HUES48 (cell line): Measurements from ENCODE around the gene CYSRT1.

Experiments used
- H3K27ac ChIP-seq: one replicate; pipeline ENCODE4 v1.7.0; 2013; ENCODE audit warnings: low read depth, low read length, inconsistent platforms
- H3K27me3 ChIP-seq: 2 replicates; pipeline ENCODE4 v1.6.1; 2013; ENCODE audit warnings: mild to moderate bottlenecking, low read length; ENCODE audit not compliant: control insufficient read depth, insufficient read depth
- H3K36me3 ChIP-seq: 2 replicates; pipeline ENCODE4 v1.6.1; 2013; ENCODE audit warnings: low read length; ENCODE audit not compliant: control insufficient read depth, insufficient read depth
- H3K4me1 ChIP-seq: 2 replicates; pipeline ENCODE4 v1.6.1; 2013; ENCODE audit warnings: mild to moderate bottlenecking, low read length; ENCODE audit not compliant: control insufficient read depth, insufficient read depth
- H3K4me3 ChIP-seq: 2 replicates; pipeline ENCODE4 v1.5.1; 2013; ENCODE audit warnings: mild to moderate bottlenecking, low read depth, low read length
- H3K9ac ChIP-seq: 2 replicates; pipeline ENCODE4 v1.6.1; 2013; ENCODE audit warnings: mild to moderate bottlenecking, low read depth, low read length, moderate library complexity
- H3K9me3 ChIP-seq: 2 replicates; pipeline ENCODE4 v1.6.1; 2013; ENCODE audit warnings: low read length; ENCODE audit not compliant: control insufficient read depth, insufficient read depth

Gene CYSRT1

GRCh38 chr9:137228506-137228967, 3.6 kb downstream of the CYSRT1 start:
- Histone ChIP-seq H3K4me3 (no peak overlapping the region), H3K27ac (no peak overlapping the region), H3K36me3 (no peaks in the 10 kb centered on the region), H3K27me3 (no peaks in the 10 kb centered on the region), H3K4me1 (peaks cover 3% of the 10 kb centered on the region; the same call in 1 of the 2 replicates), H3K9me3 (no peaks in the 10 kb centered on the region), H3K9ac (no peak overlapping the region)

- Histone ChIP-seq H3K4me1 (no peaks in the 10 kb centered on the region), H3K9ac (no peak overlapping the region), H3K9me3 (no peaks in the 10 kb centered on the region), H3K36me3 (no peaks in the 10 kb centered on the region), H3K27ac (no peak overlapping the region), H3K27me3 (no peaks in the 10 kb centered on the region), H3K4me3 (no peak overlapping the region)
These were observed 4.3 kb downstream of the CYSRT1 start for GRCh38 chr9:137228968-137229896.

- Histone ChIP-seq H3K27ac (no peak overlapping the region), H3K4me3 (no peak overlapping the region), H3K9ac (no peak overlapping the region), H3K9me3 (no peaks in the 10 kb centered on the region), H3K27me3 (no peaks in the 10 kb centered on the region), H3K36me3 (no peaks in the 10 kb centered on the region), H3K4me1 (no peaks in the 10 kb centered on the region)
These were observed 5.1 kb downstream of the CYSRT1 start for GRCh38 chr9:137229903-137230704.

- Histone ChIP-seq H3K9ac (no peak within 1 kb of the TSS), H3K9me3 (no peaks in the 10 kb centered on the region), H3K36me3 (no peaks in the 10 kb centered on the region), H3K4me3 (no peak within 1 kb of the TSS), H3K27ac (no peak within 1 kb of the TSS), H3K4me1 (no peaks in the 10 kb centered on the region), H3K27me3 (no peaks in the 10 kb centered on the region)
These were observed 5.9 kb downstream of the CYSRT1 start, which contains the start of gene SLC34A3 for GRCh38 chr9:137230705-137231371. SLC34A3 (plus strand) TSS chr9:137230901; CDS start chr9:137231703, 802 bp downstream.

- no peak overlapping the region for H3K27ac ChIP-seq
- H3K9ac ChIP-seq = no peak overlapping the region
- no peaks in the 10 kb centered on the region for H3K4me1 ChIP-seq
- no peaks in the 10 kb centered on the region for H3K27me3 ChIP-seq
- no peak overlapping the region for H3K4me3 ChIP-seq
- no peaks in the 10 kb centered on the region for H3K36me3 ChIP-seq
- H3K9me3 ChIP-seq = no peaks in the 10 kb centered on the region
These were observed 6.5 kb downstream of the CYSRT1 start for GRCh38 chr9:137231372-137232039.

GRCh38 chr9:137232101-137232500, 7.1 kb downstream of the CYSRT1 start:
- Histone ChIP-seq H3K27me3 (no peaks in the 10 kb centered on the region), H3K9me3 (no peaks in the 10 kb centered on the region), H3K4me1 (no peaks in the 10 kb centered on the region), H3K36me3 (no peaks in the 10 kb centered on the region), H3K4me3 (no peak overlapping the region), H3K9ac (no peak overlapping the region), H3K27ac (no peak overlapping the region)

- Histone ChIP-seq H3K27me3 (no peaks in the 10 kb centered on the region), H3K27ac (no peak overlapping the region), H3K9me3 (no peaks in the 10 kb centered on the region), H3K4me1 (no peaks in the 10 kb centered on the region), H3K4me3 (no peak overlapping the region), H3K9ac (no peak overlapping the region), H3K36me3 (no peaks in the 10 kb centered on the region)
These were observed 7.5 kb downstream of the CYSRT1 start for GRCh38 chr9:137232510-137232909.

- H3K4me3 ChIP-seq = no peak overlapping the region
- no peaks in the 10 kb centered on the region for H3K36me3 ChIP-seq
- no peaks in the 10 kb centered on the region for H3K4me1 ChIP-seq
- H3K27me3 ChIP-seq = no peaks in the 10 kb centered on the region
- no peak overlapping the region for H3K9ac ChIP-seq
- H3K27ac ChIP-seq = no peak overlapping the region
- H3K9me3 ChIP-seq = no peaks in the 10 kb centered on the region
These were observed 8.4 kb downstream of the CYSRT1 start for GRCh38 chr9:137233143-137233980.

GRCh38 chr9:137234055-137234697, 9.2 kb downstream of the CYSRT1 start:
- Histone ChIP-seq H3K36me3 (no peaks in the 10 kb centered on the region), H3K27me3 (no peaks in the 10 kb centered on the region), H3K4me3 (no peak overlapping the region), H3K9ac (no peak overlapping the region), H3K9me3 (no peaks in the 10 kb centered on the region), H3K4me1 (no peaks in the 10 kb centered on the region), H3K27ac (no peak overlapping the region)
